GM12878 (cell line): Measurements from ENCODE around the gene CYB5D1. TPM values are rescaled to one million over a fixed set of nuclear protein-coding genes. Genes with fewer than 3 reads are reported as not detected.

Experiments used
- ATAC-seq: fragments of 200-7000 bp; cut with Tn5 transposase; 3 replicates; pipeline ENCODE4 v1.9.1; 2020; ENCODE audit warnings: mild to moderate bottlenecking, moderate library complexity
- BruUV-seq: library from RNA; stranded (reverse); fragments of 400-500 nt; replicated peaks from 2 replicates; lab custom pipeline; 2021; lab: Mats Ljungman, UMichigan
- CTCF ChIA-PET: fragments of 300-600 bp; sonication (Branson Sonifier 250); formaldehyde crosslinking; extraction: SDS; loops from one replicate; lab custom pipeline; 2021; ENCODE audit warnings: inconsistent platforms; lab: Yijun Ruan, JAX
- POLR2A ChIA-PET: fragments of 350-600 bp; formaldehyde crosslinking; extraction: SDS; loops from one replicate; lab custom pipeline; 2021; ENCODE audit warnings: inconsistent platforms; lab: Charles Lee
- RAD21 ChIA-PET: fragments of 300-600 bp; sonication (Branson Sonifier 250); formaldehyde crosslinking; loops from one replicate; lab custom pipeline; 2023; ENCODE audit warnings: antibody characterized with exemption; ENCODE audit not compliant: unreplicated experiment; lab: Charles Lee
- SMC1A ChIA-PET: fragments of 300-600 bp; sonication (Branson Sonifier 250); formaldehyde crosslinking; loops from one replicate; lab custom pipeline; 2023; ENCODE audit not compliant: unreplicated experiment, uncharacterized antibody; lab: Charles Lee
- DNase-seq: peaks from one replicate; pipeline ENCODE4 v3.0.0-alpha.2; 2011; ENCODE audit warnings: low read depth, low spot score
- FAIRE-seq: peaks from 3 replicates; lab custom pipeline; 2011; peaks lifted over from hg19 to GRCh38; lab: Jason Lieb, UNC
- H2AFZ ChIP-seq: 2 replicates; pipeline ENCODE4 v1.6.0; 2011; ENCODE audit warnings: low read depth, low read length, control low read depth; ENCODE audit not compliant: control insufficient read depth
- H3K27ac ChIP-seq: 2 replicates; pipeline ENCODE4 v1.5.1; 2011; ENCODE audit warnings: control low read depth; ENCODE audit not compliant: control insufficient read depth, insufficient read depth
- H3K27me3 ChIP-seq, 2 experiments: replicated peaks in 1 of 2; 2 replicates each; pipeline versions ENCODE4 v1.6.0 to v1.6.1; 2011; ENCODE audit warnings: low read length in 1 of 2; ENCODE audit not compliant: control insufficient read depth in 2 of 2, insufficient read depth in 2 of 2
- H3K36me3 ChIP-seq, 2 experiments: 2 replicates each; pipeline ENCODE4 v1.5.1; 2011; ENCODE audit warnings: low read length in 1 of 2; ENCODE audit not compliant: control insufficient read depth in 2 of 2, insufficient read depth in 2 of 2
- H3K4me1 ChIP-seq: 2 replicates; pipeline ENCODE4 v1.6.1; 2011; ENCODE audit warnings: mild to moderate bottlenecking, low read length, moderate library complexity, mixed read lengths; ENCODE audit not compliant: control insufficient read depth, insufficient read depth
- H3K4me2 ChIP-seq: 2 replicates; pipeline ENCODE4 v1.6.0; 2011; ENCODE audit warnings: control low read depth; ENCODE audit not compliant: control insufficient read depth, insufficient read depth
- H3K4me3 ChIP-seq: fragments of 200-600 bp; sonication (generic); 2 replicates; pipeline ENCODE4 v1.5.1; 2016
- H3K79me2 ChIP-seq: 2 replicates; pipeline ENCODE4 v1.6.0; 2011; ENCODE audit warnings: low read length; ENCODE audit not compliant: control insufficient read depth, insufficient read depth
- H3K9ac ChIP-seq: 2 replicates; pipeline ENCODE4 v1.8.0; 2011; ENCODE audit warnings: low read length, control low read depth, mixed read lengths; ENCODE audit not compliant: control insufficient read depth, insufficient read depth
- H3K9me3 ChIP-seq: replicated peaks from 3 replicates; pipeline ENCODE4 v1.5.1; 2011; ENCODE audit warnings: mild to moderate bottlenecking, low read length; ENCODE audit not compliant: control insufficient read depth, insufficient read depth
- H4K20me1 ChIP-seq: 2 replicates; pipeline ENCODE4 v1.6.0; 2011; ENCODE audit not compliant: control insufficient read depth, insufficient read depth
- BACH1 ChIP-seq: fragments of 450-650 bp; IDR thresholded peaks from 2 replicates; pipeline ENCODE4 v1.6.1; 2017; ENCODE audit warnings: mild to moderate bottlenecking, borderline replicate concordance
- EED ChIP-seq: sonication (generic); IDR thresholded peaks from 2 replicates; pipeline ENCODE4 v1.6.1; 2016; ENCODE audit warnings: antibody characterized with exemption, low read depth
- EGR1 ChIP-seq, 2 experiments: IDR thresholded peaks; 1 replicate in 1 of 2; 2 replicates in 1 of 2; pipeline ENCODE4 v1.6.1; 2011 to 2012; ENCODE audit warnings: low read depth in 2 of 2, low read length in 2 of 2, borderline replicate concordance in 1 of 2, mild to moderate bottlenecking in 1 of 2, moderate library complexity in 1 of 2
- EP300 ChIP-seq, 2 experiments: fragments of 150-350 bp in 1 of 2; IDR thresholded peaks; 2 replicates each; pipeline ENCODE4 v1.6.1; 2011 to 2012; ENCODE audit warnings: low read depth in 2 of 2, low read length in 2 of 2, borderline replicate concordance in 1 of 2, improper control_type of control experiment in 1 of 2, inconsistent platforms in 1 of 2; ENCODE audit not compliant: control insufficient read depth in 1 of 2
- HDGF ChIP-seq: fragments of 450-650 bp; IDR thresholded peaks from 2 replicates; pipeline ENCODE4 v1.6.1; 2016; ENCODE audit warnings: antibody characterized with exemption
- IKZF2 ChIP-seq, 2 experiments: fragments of 450-650 bp; IDR thresholded peaks; 2 replicates each; pipeline ENCODE4 v1.6.1; 2017; ENCODE audit warnings: mild to moderate bottlenecking in 2 of 2, moderate library complexity in 2 of 2
- MTA2 ChIP-seq: fragments of 450-650 bp; IDR thresholded peaks from 2 replicates; pipeline ENCODE4 v1.6.1; 2016; ENCODE audit warnings: low read depth, mild to moderate bottlenecking, moderate library complexity
- NBN ChIP-seq: fragments of 450-650 bp; IDR thresholded peaks from 2 replicates; pipeline ENCODE4 v1.6.1; 2016
- POLR2AphosphoS5 ChIP-seq: IDR thresholded peaks from 2 replicates; pipeline ENCODE4 v1.6.1; 2011; ENCODE audit warnings: mild to moderate bottlenecking, low read length, inconsistent platforms
- RBBP5 ChIP-seq: fragments of 200-600 bp; sonication (generic); conservative IDR thresholded peaks from 2 replicates; pipeline ENCODE4 v1.6.1; 2016
- RCOR1 ChIP-seq: conservative IDR thresholded peaks from 2 replicates; pipeline ENCODE4 v1.6.1; 2012; ENCODE audit warnings: low read depth, low read length, improper control_type of control experiment
- RFX5 ChIP-seq: IDR thresholded peaks from 2 replicates; pipeline ENCODE4 v1.6.1; 2011; ENCODE audit warnings: low read depth, low read length, improper control_type of control experiment
- SIN3A ChIP-seq: IDR thresholded peaks from 2 replicates; pipeline ENCODE4 v1.6.1; 2012; ENCODE audit warnings: low read depth, low read length, improper control_type of control experiment
- SMAD5 ChIP-seq: IDR thresholded peaks from 2 replicates; pipeline ENCODE4 v1.6.1; 2016; ENCODE audit warnings: antibody characterized with exemption, low read depth
- SMARCA5 ChIP-seq: fragments of 450-650 bp; IDR thresholded peaks from 2 replicates; pipeline ENCODE4 v1.6.1; 2017; ENCODE audit warnings: mild to moderate bottlenecking
- TAF1 ChIP-seq: IDR thresholded peaks from 2 replicates; pipeline ENCODE4 v1.6.1; 2011; ENCODE audit warnings: mild to moderate bottlenecking, low read depth, low read length, borderline replicate concordance
- ZNF384 ChIP-seq: IDR thresholded peaks from 2 replicates; pipeline ENCODE4 v1.6.1; 2012; ENCODE audit warnings: low read depth, mild to moderate bottlenecking, low read length, improper control_type of control experiment, borderline replicate concordance
- WGBS: methylation state at CpG from one replicate; pipeline ENCODE4 v1.1.6; 2016; ENCODE audit warnings: low lambda C conversion rate; ENCODE audit not compliant: insufficient replicate concordance, insufficient coverage; ENCODE audit errors: missing lambda C conversion rate; 5-methylcytosine and 5-hydroxymethylcytosine counted together
- in situ Hi-C: fragments of 300-500 bp; cut with MboI; formaldehyde crosslinking; loops from 9 replicates; pipeline ENCODE4 v1.14.3; 2018; ENCODE audit warnings: mixed read lengths
- intact Hi-C: fragments of 100-400 bp; cut with micrococcal nuclease; formaldehyde crosslinking; loops from one replicate; pipeline ENCODE4 v1.14.2; 2022; ENCODE audit not compliant: unreplicated experiment
- polyA plus RNA-seq, 11 experiments: library from polyadenylated mRNA; depleted of rRNA in 4 of 11; unstranded in 6 of 11; stranded (reverse) in 5 of 11; fragments of >200 nt; fragmentation: Nextera tagmentation in 4 of 11; fragmentation: Illumina TruSeq in 1 of 11; extraction: Ambion mirVana in 4 of 11; extraction: Trizol in 1 of 11; gene quantifications; 1 replicate in 1 of 11; 2 replicates in 10 of 11; pipeline versions ENCODE4 v1.2.1 to v1.2.3, GENCODE V29; 2011 to 2016; ENCODE audit warnings: inconsistent platforms in 2 of 11, missing spikeins in 2 of 11, low read depth in 1 of 11
- total RNA-seq, 4 experiments: library from RNA; depleted of rRNA in 3 of 4; stranded (reverse); fragments of >200 nt in 3 of 4; fragmentation: Illumina TruSeq in 1 of 4; extraction: Trizol in 1 of 4; gene quantifications; 2 replicates each; pipeline versions ENCODE4 v1.2.1 to v1.2.3, GENCODE V29; 2013 to 2021
- TF ChIP-seq, protein P1 (sequence below): fragments of 150-350 bp; IDR thresholded peaks from 2 replicates; pipeline ENCODE4 v1.6.1; 2014; ENCODE audit warnings: mild to moderate bottlenecking, low read depth, low read length
- TF ChIP-seq, protein P2 (sequence below): fragments of 450-650 bp; IDR thresholded peaks from 2 replicates; pipeline ENCODE4 v1.6.1; 2016; ENCODE audit warnings: mild to moderate bottlenecking
- TF ChIP-seq, protein P3 (sequence below), 3 experiments: IDR thresholded peaks in 2 of 3; conservative IDR thresholded peaks in 1 of 3; 2 replicates each; pipeline ENCODE4 v1.5.1; 2011; ENCODE audit warnings: low read depth in 3 of 3, low read length in 3 of 3, mild to moderate bottlenecking in 3 of 3, control low read depth in 2 of 3, moderate library complexity in 2 of 3, inconsistent platforms in 1 of 3, mixed read lengths in 1 of 3; ENCODE audit not compliant: control insufficient read depth in 2 of 3, insufficient read depth in 1 of 3; ENCODE audit errors: extremely low read depth in 1 of 3

CYB5D1 gene
- total and polyA plus RNA-seq, 10 of the 15 experiments (the other 5 are each of a cell fraction or from before 2014, with no cell fraction given), result 1.6 to 8.7 (median 6.4) TPM

DNA sequence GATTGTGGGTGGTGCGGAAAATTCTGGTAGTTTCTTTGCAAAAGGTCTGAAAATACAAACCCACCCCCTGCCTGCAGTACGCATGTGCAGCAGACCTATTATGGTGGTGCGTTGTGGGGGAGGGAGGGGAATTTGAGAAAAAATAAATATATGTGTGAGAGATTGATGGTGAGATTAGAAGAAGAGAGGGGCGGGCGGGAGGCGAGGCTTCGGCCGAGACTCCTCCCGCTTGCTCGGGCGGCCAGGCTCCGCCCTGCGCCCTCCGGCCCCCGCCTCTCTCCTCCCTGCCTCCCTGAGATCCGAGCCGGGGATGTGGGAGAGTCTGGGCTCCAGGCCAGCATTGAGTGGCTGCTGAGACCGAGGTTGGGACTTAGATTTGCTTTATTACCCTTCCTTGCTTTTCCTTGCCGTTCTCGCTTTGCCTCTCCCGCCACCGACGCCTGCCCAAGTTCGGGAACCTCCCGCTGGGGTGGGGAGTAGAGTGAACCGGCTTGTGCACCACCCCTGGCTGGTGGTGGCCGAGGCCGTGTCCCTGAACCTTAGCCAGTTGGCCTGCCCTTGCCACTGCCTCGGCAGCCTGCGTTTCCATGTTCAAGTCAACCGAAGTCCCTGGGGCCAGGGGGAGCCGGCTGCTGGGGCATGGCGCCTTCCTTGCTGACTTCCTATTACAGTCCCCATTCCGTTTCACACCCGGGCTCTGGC is 29.8 kb downstream of the CYB5D1 start:
- H3K4me2 ChIP-seq, result peak overlapping the region; percentile 96
- H3K4me1 ChIP-seq, result peaks cover 6% of the 10 kb centered on the region
- FAIRE-seq (peak; percentile 72), ATAC-seq (peak; percentile 82), DNase-seq (peak; percentile 75)
- ChIA-PET RAD21 (no interaction called here), POLR2A (no interaction called here), SMC1A (no interaction called here), CTCF (interaction anchor here (1.5 kb wide), 2 partner anchors 17 to 24 kb away, joined by 3 read pairs; no protein-coding TSS in a partner anchor)
- H3K79me2 ChIP-seq, result peaks cover 45% of the 10 kb centered on the region
- no peaks in the 10 kb centered on the region for H3K27me3 ChIP-seq
- no peaks in the 10 kb centered on the region for H4K20me1 ChIP-seq
- no peaks in the 10 kb centered on the region for H3K9me3 ChIP-seq
- peak overlapping the region; percentile 76 for H2AFZ ChIP-seq
- peak overlapping the region; percentile 87 for H3K9ac ChIP-seq
- peak overlapping the region; percentile 91 for H3K27ac ChIP-seq
- intact Hi-C loops (no loop called here), in situ Hi-C loops (no loop called here)
- H3K4me3 ChIP-seq, result peak overlapping the region; percentile 88
- H3K36me3 ChIP-seq, result peaks cover 7 to 8% of the 10 kb centered on the region in 2 experiments; a peak in 3 of 4 replicates
- under 1% methylated on average over 23 of the region's 35 CpGs for WGBS
- no TSS peak for BruUV-seq
- TF ChIP-seq HDGF, result peak; percentile 71; the same call in 1 of the 2 replicates
- no peak for TF ChIP-seq SMAD5
- TF ChIP-seq EED, result peak; percentile 21; the same call in 1 of the 2 replicates
- TF ChIP-seq EP300 (IDR thresholded peaks at IDR 0.05; ENCODE audit: borderline replicate concordance in 1 of 2, control insufficient read depth in 1 of 2, low read depth in 2 of 2, low read length in 2 of 2), result peak in 1 of 2 experiments; percentile 54; a peak in 2 of 4 replicates
- TF ChIP-seq BACH1, result peak; percentile 70; the same call in 1 of the 2 replicates
- TF ChIP-seq POLR2AphosphoS5, result no peak
- TF ChIP-seq SMARCA5, result peak; percentile 22; the same call in 1 of the 2 replicates
- TF ChIP-seq RBBP5, result no peak
- TF ChIP-seq NBN, result 0 out of 2 replicates have a peak, but pooled peaks have one; percentile 31
- peak; percentile 4; the same call in 1 of the 2 replicates for TF ChIP-seq TAF1
- TF ChIP-seq ZNF384, result peak; percentile 48
- TF ChIP-seq, protein P1, sequence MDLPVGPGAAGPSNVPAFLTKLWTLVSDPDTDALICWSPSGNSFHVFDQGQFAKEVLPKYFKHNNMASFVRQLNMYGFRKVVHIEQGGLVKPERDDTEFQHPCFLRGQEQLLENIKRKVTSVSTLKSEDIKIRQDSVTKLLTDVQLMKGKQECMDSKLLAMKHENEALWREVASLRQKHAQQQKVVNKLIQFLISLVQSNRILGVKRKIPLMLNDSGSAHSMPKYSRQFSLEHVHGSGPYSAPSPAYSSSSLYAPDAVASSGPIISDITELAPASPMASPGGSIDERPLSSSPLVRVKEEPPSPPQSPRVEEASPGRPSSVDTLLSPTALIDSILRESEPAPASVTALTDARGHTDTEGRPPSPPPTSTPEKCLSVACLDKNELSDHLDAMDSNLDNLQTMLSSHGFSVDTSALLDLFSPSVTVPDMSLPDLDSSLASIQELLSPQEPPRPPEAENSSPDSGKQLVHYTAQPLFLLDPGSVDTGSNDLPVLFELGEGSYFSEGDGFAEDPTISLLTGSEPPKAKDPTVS, result peak; percentile 98
- 0 out of 2 replicates have a peak, but pooled peaks have one; percentile 41 for TF ChIP-seq RFX5
- TF ChIP-seq IKZF2 (IDR thresholded peaks at IDR 0.05), result peak; percentile 36 to 61; a peak in 1 of 4 replicates
- TF ChIP-seq, protein P2, sequence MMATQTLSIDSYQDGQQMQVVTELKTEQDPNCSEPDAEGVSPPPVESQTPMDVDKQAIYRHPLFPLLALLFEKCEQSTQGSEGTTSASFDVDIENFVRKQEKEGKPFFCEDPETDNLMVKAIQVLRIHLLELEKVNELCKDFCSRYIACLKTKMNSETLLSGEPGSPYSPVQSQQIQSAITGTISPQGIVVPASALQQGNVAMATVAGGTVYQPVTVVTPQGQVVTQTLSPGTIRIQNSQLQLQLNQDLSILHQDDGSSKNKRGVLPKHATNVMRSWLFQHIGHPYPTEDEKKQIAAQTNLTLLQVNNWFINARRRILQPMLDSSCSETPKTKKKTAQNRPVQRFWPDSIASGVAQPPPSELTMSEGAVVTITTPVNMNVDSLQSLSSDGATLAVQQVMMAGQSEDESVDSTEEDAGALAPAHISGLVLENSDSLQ, result peak; percentile 46; the same call in 1 of the 2 replicates
- TF ChIP-seq EGR1 (IDR thresholded peaks at IDR 0.05; ENCODE audit: borderline replicate concordance in 1 of 2, low read depth in 2 of 2, low read length in 2 of 2), result 0 out of 3 replicates have a peak, but pooled peaks of 1 of the 2 experiments have one; percentile 18
- TF ChIP-seq MTA2, result no peak
- TF ChIP-seq RCOR1, result no peak
- TF ChIP-seq, protein P3, sequence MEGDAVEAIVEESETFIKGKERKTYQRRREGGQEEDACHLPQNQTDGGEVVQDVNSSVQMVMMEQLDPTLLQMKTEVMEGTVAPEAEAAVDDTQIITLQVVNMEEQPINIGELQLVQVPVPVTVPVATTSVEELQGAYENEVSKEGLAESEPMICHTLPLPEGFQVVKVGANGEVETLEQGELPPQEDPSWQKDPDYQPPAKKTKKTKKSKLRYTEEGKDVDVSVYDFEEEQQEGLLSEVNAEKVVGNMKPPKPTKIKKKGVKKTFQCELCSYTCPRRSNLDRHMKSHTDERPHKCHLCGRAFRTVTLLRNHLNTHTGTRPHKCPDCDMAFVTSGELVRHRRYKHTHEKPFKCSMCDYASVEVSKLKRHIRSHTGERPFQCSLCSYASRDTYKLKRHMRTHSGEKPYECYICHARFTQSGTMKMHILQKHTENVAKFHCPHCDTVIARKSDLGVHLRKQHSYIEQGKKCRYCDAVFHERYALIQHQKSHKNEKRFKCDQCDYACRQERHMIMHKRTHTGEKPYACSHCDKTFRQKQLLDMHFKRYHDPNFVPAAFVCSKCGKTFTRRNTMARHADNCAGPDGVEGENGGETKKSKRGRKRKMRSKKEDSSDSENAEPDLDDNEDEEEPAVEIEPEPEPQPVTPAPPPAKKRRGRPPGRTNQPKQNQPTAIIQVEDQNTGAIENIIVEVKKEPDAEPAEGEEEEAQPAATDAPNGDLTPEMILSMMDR (IDR thresholded peaks at IDR 0.05 in 2 of 3, conservative IDR thresholded peaks at IDR 0.05 in 1 of 3; ENCODE audit: control insufficient read depth in 2 of 3, extremely low read depth in 1 of 3, insufficient read depth in 1 of 3, low read depth in 3 of 3, low read length in 3 of 3), result no peak
- peak; percentile 58; the same call in 1 of the 2 replicates for TF ChIP-seq SIN3A
